ENCODE data around the gene CCDC188. TPM values are rescaled to one million over a fixed set of nuclear protein-coding genes. Genes with fewer than 3 reads are reported as not detected.
A peak's percentile ranks its signal among the peaks of the same experiment; 100 is the strongest.

The CCDC188 gene
- total and polyA plus RNA-seq, 4 experiments from 2014 or later = not detected

DNA sequence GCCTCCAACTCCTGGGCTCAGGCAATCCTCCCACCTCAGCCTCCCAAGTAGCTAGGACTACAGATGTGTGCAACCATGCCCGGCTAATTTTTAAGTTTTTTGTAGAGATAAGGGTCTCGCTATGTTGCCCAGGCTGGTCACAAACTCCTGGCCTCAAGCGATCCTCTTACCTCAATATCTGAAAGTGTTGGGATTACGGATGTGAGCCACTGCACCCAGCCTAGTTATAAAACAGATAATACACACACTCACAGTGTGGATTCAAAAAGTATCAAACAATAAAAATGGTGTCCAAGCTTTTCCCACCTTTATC lies 377 bp upstream of the CCDC188 start:
- Histone ChIP-seq H3K4me1 (ENCODE audit: insufficient read depth, low read length) (no peaks in the 10 kb centered on the region), H3K4me3 (ENCODE audit: low read length in 2 of 2) (no peak overlapping the region), H3K27me3 (ENCODE audit: insufficient read depth, low read length) (no peaks in the 10 kb centered on the region), H3K36me3 (ENCODE audit: insufficient read depth, low read length) (no peaks in the 10 kb centered on the region), H3K9me3 (ENCODE audit: control insufficient read depth in 1 of 2, low read length in 2 of 2) (no peaks in the 10 kb centered on the region), H3K27ac (ENCODE audit: low read depth, low read length) (no peak overlapping the region)
- no peaks in the 10 kb centered on the region for H3K9me3 Mint-ChIP-seq
- CTCF ChIA-PET (ENCODE audit: partially characterized antibody) = interaction anchor here (0.6 to 0.8 kb wide), 2 partner anchors 133 to 196 kb away, joined by 3 read pairs; no protein-coding TSS in a partner anchor
- POLR2A ChIA-PET (ENCODE audit: partially characterized antibody) = interaction anchor here (0.5 kb wide), 1 partner anchor 609 kb away, joined by 3 read pairs; no protein-coding TSS in a partner anchor
- H3K27me3 Mint-ChIP-seq = no peaks in the 10 kb centered on the region
- no peak for DNase-seq
- intact Hi-C loops (cut with micrococcal nuclease) = no loop called here
- no peaks in the 10 kb centered on the region for H3K36me3 Mint-ChIP-seq
- no peaks in the 10 kb centered on the region for H3K4me1 Mint-ChIP-seq
- H3K27ac Mint-ChIP-seq = peak overlapping the region in 2 of 7 donors; percentile 6 to 9
- no peak overlapping the region for H3K4me3 Mint-ChIP-seq

DNA sequence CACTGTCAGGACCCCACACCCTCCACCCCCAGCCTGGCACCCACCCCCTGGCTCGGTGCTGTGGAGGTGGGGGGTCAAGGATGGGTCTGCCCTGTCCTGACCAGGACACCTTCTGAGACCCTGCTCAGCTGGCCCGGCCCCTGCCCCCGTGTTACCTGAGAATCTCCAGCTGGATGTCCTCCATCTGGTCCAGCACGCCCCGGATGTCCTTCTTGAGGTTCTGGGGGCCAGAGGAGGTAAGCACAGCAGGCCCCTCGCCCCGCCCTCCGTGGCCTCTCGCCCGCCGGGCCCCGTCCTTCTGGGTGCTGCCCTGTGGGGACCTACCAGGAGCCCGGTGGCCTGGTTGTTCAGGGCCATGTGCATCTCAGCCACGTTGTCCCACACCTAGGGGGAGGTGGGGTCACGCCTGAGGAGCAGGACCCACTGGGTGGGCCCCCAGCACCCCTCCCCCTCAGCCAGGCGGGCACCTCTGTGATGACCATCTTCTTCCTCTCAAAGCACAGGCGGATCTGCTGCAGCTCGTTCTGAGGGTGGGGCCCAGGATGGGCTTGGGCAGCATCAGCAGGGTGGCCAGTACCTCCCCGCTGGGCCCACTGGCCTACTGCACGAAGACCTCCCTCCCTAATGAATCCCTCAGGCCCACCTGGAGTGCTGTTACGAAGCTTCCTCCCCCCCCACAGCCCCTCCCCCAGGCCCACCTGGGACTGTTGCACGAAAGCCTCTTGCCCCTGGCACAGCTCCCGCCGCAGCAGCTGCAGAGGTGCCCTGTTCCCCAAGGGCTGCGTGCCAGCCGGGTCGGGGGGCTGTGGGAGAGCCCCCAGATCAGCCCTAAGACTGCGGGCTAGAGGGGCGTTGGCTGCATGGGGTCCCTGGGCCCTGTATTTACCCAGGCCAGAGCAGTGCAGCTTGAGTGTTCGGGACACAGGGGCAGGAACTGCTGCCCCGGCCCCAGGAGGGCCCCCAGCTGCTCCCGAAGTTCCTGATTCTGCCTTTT lies 1.3 kb downstream of the CCDC188 start:
- Mint-ChIP-seq H3K27ac (no peak overlapping the region), H3K36me3 (no peaks in the 10 kb centered on the region), H3K4me1 (no peaks in the 10 kb centered on the region), H3K4me3 (no peak overlapping the region), H3K9me3 (no peaks in the 10 kb centered on the region), H3K27me3 (no peaks in the 10 kb centered on the region)
- no peak overlapping the region for H3K4me3 ChIP-seq (ENCODE audit: low read length in 2 of 2)
- H3K36me3 ChIP-seq (ENCODE audit: insufficient read depth, low read length) = no peaks in the 10 kb centered on the region
- H3K27ac ChIP-seq (ENCODE audit: low read depth, low read length) = no peak overlapping the region
- DNase-seq = no peak
- intact Hi-C loops (cut with micrococcal nuclease) = no loop called here
- CTCF ChIA-PET (ENCODE audit: partially characterized antibody) = no interaction called here
- H3K4me1 ChIP-seq (ENCODE audit: insufficient read depth, low read length) = no peaks in the 10 kb centered on the region
- H3K27me3 ChIP-seq (ENCODE audit: insufficient read depth, low read length) = no peaks in the 10 kb centered on the region
- POLR2A ChIA-PET (ENCODE audit: partially characterized antibody) = no interaction called here
- H3K9me3 ChIP-seq (ENCODE audit: control insufficient read depth in 1 of 2, low read length in 2 of 2) = no peaks in the 10 kb centered on the region

DNA sequence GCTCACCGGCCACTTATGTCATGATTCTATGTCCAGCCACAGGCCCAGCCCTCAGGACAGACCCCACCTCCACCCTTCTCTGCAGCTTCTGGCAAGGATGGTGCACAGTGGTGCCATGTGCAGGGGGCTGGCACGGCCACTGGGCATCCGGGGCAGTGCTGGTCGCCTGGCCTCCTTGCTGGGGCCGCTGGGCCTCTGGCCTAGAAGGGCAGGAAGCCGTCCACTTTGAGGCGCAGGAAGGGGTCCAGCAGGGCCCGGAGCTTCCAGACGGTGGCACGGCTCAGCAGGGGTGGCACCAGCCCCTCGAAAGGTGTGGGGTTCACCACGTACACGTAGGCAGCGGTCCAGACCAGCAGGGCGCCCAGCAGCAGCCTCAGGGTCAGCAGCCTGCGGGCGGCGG lies 2.4 kb downstream of the CCDC188 start:
- Histone ChIP-seq H3K27ac (ENCODE audit: low read depth, low read length) (no peak overlapping the region), H3K4me3 (ENCODE audit: low read length in 2 of 2) (no peak overlapping the region), H3K4me1 (ENCODE audit: insufficient read depth, low read length) (no peaks in the 10 kb centered on the region), H3K27me3 (ENCODE audit: insufficient read depth, low read length) (no peaks in the 10 kb centered on the region), H3K36me3 (ENCODE audit: insufficient read depth, low read length) (no peaks in the 10 kb centered on the region), H3K9me3 (ENCODE audit: control insufficient read depth in 1 of 2, low read length in 2 of 2) (no peaks in the 10 kb centered on the region)
- H3K4me1 Mint-ChIP-seq = no peaks in the 10 kb centered on the region
- peaks cover 0 to 3% of the 10 kb centered on the region in 2 donors for H3K36me3 Mint-ChIP-seq
- no peak overlapping the region for H3K4me3 Mint-ChIP-seq
- CTCF ChIA-PET (ENCODE audit: partially characterized antibody) = no interaction called here
- DNase-seq = no peak
- no peak overlapping the region for H3K27ac Mint-ChIP-seq
- no peaks in the 10 kb centered on the region for H3K27me3 Mint-ChIP-seq
- POLR2A ChIA-PET (ENCODE audit: partially characterized antibody) = interaction anchor here (1.2 kb wide), 1 partner anchor 9 kb away, joined by 3 read pairs; no protein-coding TSS in a partner anchor
- H3K9me3 Mint-ChIP-seq = no peaks in the 10 kb centered on the region
- intact Hi-C loops (cut with micrococcal nuclease) = no loop called here

DNA sequence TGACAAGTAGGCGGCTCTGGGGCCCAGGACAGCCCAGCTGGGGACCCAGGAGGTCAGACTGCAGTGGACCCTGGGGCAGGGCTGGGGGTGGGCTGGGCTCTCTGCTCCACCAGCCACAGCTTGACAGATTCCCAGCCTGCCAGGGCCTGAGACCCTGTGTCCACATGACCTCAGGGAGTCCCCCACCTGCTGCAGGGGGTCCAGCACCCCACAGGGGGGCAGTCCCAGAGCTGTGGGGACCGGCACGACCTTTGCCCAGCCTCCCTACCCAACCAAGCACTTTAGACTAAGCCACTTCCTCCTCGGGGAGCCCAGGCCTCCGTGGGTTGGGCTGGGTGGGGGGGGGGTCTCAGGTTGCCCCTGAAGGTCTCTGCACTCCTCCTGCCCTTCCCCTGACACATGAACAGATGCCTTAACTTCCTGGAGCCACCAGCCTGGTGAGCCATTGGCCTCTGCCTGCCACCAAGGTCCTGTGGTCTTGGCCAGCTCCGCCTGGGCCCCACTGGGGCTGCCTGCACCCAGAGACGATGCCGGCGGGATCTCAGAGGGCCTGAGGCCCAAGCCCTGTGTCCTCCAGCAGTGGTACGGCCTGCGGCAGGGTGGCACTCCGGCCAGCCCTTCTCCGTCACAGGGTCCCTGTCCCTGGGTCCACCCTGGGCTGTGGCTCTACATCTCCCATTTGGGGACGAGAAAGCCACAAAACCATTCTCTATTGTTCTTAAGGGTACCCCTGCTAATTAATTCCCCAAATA lies 3.4 kb downstream of the CCDC188 start:
- no peak for DNase-seq
- no peaks in the 10 kb centered on the region for H3K9me3 Mint-ChIP-seq
- no peak overlapping the region for H3K4me3 Mint-ChIP-seq
- H3K9me3 ChIP-seq (ENCODE audit: control insufficient read depth in 1 of 2, low read length in 2 of 2) = no peaks in the 10 kb centered on the region
- no peak overlapping the region for H3K4me3 ChIP-seq (ENCODE audit: low read length in 2 of 2)
- H3K36me3 ChIP-seq (ENCODE audit: insufficient read depth, low read length) = no peaks in the 10 kb centered on the region
- no peaks in the 10 kb centered on the region for H3K27me3 Mint-ChIP-seq
- POLR2A ChIA-PET (ENCODE audit: partially characterized antibody) = no interaction called here
- CTCF ChIA-PET (ENCODE audit: partially characterized antibody) = no interaction called here
- no peak overlapping the region for H3K27ac Mint-ChIP-seq
- H3K4me1 ChIP-seq (ENCODE audit: insufficient read depth, low read length) = no peaks in the 10 kb centered on the region
- intact Hi-C loops (cut with micrococcal nuclease) = no loop called here
- peaks cover 0 to 3% of the 10 kb centered on the region in 2 donors for H3K36me3 Mint-ChIP-seq
- no peaks in the 10 kb centered on the region for H3K4me1 Mint-ChIP-seq
- H3K27me3 ChIP-seq (ENCODE audit: insufficient read depth, low read length) = no peaks in the 10 kb centered on the region
- no peak overlapping the region for H3K27ac ChIP-seq (ENCODE audit: low read depth, low read length)

DNA sequence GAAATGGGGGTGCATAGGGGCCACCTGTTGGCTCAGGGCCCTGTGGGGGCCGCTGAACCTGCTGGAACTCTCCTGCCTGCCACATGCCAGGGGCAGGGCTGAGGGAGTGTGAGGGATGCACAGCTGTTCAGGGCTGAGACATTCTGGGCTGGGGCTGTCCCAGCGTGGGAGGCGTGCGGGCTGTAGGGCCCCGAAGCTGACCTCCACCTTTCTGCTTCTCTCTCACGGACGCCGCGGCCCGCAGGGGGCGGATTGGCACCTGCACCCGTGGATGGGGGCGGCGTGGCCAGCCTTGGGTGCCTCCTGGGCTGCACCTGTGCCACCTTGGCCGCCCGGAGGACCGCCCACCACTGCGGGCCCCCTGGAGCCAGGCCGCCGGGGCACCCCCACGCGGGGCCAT lies 4.1 kb downstream of the CCDC188 start:
- POLR2A ChIA-PET (ENCODE audit: partially characterized antibody) = no interaction called here
- Histone ChIP-seq H3K27me3 (ENCODE audit: insufficient read depth, low read length) (no peaks in the 10 kb centered on the region), H3K4me1 (ENCODE audit: insufficient read depth, low read length) (no peaks in the 10 kb centered on the region), H3K4me3 (ENCODE audit: low read length in 2 of 2) (no peak overlapping the region), H3K9me3 (ENCODE audit: control insufficient read depth in 1 of 2, low read length in 2 of 2) (no peaks in the 10 kb centered on the region), H3K27ac (ENCODE audit: low read depth, low read length) (no peak overlapping the region), H3K36me3 (ENCODE audit: insufficient read depth, low read length) (no peaks in the 10 kb centered on the region)
- Mint-ChIP-seq H3K27me3 (no peaks in the 10 kb centered on the region), H3K9me3 (no peaks in the 10 kb centered on the region), H3K36me3 (peaks cover 0 to 3% of the 10 kb centered on the region in 2 donors), H3K4me1 (no peaks in the 10 kb centered on the region), H3K27ac (no peak overlapping the region), H3K4me3 (no peak overlapping the region)
- intact Hi-C loops (cut with micrococcal nuclease) = no loop called here
- DNase-seq = no peak
- CTCF ChIA-PET (ENCODE audit: partially characterized antibody) = no interaction called here

DNA sequence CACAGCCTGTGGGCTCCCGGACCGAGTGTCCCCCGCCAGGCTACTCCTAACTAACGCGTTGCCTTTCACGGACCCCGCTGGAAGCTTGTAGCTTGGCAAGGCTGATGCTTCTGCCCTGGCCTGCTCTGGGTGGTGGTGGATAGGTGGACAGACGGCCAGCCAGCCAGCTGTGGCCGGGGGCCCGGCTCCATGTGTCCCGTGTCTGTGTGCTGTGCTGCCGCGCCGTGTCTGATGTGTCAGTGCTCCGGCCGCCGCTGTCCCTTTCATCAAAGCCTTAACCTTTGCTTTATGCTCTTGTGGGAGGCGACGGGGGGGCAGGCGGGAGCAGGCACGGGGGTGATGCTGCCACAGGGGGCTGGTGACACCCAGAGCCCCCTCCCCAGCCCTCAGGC lies 5.0 kb downstream of the CCDC188 start:
- ChIA-PET CTCF (ENCODE audit: partially characterized antibody) (no interaction called here), POLR2A (ENCODE audit: partially characterized antibody) (no interaction called here)
- DNase-seq = no peak
- Histone ChIP-seq H3K27ac (ENCODE audit: low read depth, low read length) (no peak overlapping the region), H3K9me3 (ENCODE audit: control insufficient read depth in 1 of 2, low read length in 2 of 2) (no peaks in the 10 kb centered on the region), H3K4me3 (ENCODE audit: low read length in 2 of 2) (no peak overlapping the region), H3K4me1 (ENCODE audit: insufficient read depth, low read length) (no peaks in the 10 kb centered on the region), H3K27me3 (ENCODE audit: insufficient read depth, low read length) (no peaks in the 10 kb centered on the region), H3K36me3 (ENCODE audit: insufficient read depth, low read length) (no peaks in the 10 kb centered on the region)
- no peaks in the 10 kb centered on the region for H3K9me3 Mint-ChIP-seq
- intact Hi-C loops (cut with micrococcal nuclease) = no loop called here
- no peaks in the 10 kb centered on the region for H3K27me3 Mint-ChIP-seq
- H3K4me3 Mint-ChIP-seq = no peak overlapping the region
- peaks cover 0 to 3% of the 10 kb centered on the region in 2 donors for H3K36me3 Mint-ChIP-seq
- H3K4me1 Mint-ChIP-seq = no peaks in the 10 kb centered on the region
- no peak overlapping the region for H3K27ac Mint-ChIP-seq

DNA sequence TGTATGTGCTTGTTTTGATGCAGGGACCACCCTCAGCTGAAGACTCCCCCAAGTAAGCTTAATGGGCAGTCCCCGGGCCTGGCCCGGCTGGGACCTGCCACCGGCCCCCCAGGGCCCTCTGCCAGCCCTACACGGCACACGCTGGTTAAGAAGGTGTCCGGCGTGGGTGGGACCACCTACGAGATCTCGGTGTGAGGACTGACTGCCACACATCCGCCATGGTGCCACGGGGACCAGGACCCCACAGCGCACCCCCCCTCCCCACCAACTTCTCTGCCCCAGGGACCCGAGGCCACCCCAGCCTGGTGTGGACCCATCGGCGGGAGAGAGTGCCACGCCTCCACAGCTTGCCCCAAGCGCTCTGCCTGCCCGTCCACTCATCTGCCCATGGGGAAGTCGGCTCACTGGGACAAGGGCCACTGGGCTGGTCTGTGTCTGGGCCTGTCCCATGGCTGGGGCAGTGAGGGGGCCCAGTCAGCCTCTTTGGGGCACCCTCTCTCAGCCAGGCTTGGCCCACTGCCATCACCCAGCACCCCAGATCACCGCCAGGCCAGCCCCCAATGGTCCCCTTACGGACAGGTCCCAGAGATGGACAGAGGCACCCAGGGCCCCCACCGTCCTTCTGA lies 5.5 kb downstream of the CCDC188 start:
- DNase-seq = no peak
- Histone ChIP-seq H3K27me3 (ENCODE audit: insufficient read depth, low read length) (no peaks in the 10 kb centered on the region), H3K36me3 (ENCODE audit: insufficient read depth, low read length) (no peaks in the 10 kb centered on the region), H3K27ac (ENCODE audit: low read depth, low read length) (no peak overlapping the region), H3K4me3 (ENCODE audit: low read length in 2 of 2) (no peak overlapping the region), H3K4me1 (ENCODE audit: insufficient read depth, low read length) (no peaks in the 10 kb centered on the region), H3K9me3 (ENCODE audit: control insufficient read depth in 1 of 2, low read length in 2 of 2) (no peaks in the 10 kb centered on the region)
- Mint-ChIP-seq H3K36me3 (peaks cover 0 to 3% of the 10 kb centered on the region in 2 donors), H3K4me1 (no peaks in the 10 kb centered on the region), H3K27ac (no peak overlapping the region), H3K27me3 (no peaks in the 10 kb centered on the region), H3K4me3 (no peak overlapping the region), H3K9me3 (no peaks in the 10 kb centered on the region)
- CTCF ChIA-PET (ENCODE audit: partially characterized antibody) = no interaction called here
- intact Hi-C loops (cut with micrococcal nuclease) = no loop called here
- POLR2A ChIA-PET (ENCODE audit: partially characterized antibody) = no interaction called here

Data from CD4-positive, alpha-beta memory T cell (primary cell).